GM10266 (cell line): Measurements from ENCODE around the gene SLC5A11.

Source experiments
- DNase-seq: peaks from one replicate; pipeline ENCODE4 v3.0.0; 2012; ENCODE audit errors: extremely low spot score
- TF ChIP-seq, protein P1 (sequence below): IDR thresholded peaks from 2 replicates; pipeline ENCODE4 v1.5.1; 2012; ENCODE audit warnings: mild to moderate bottlenecking, low read depth; ENCODE audit not compliant: control insufficient read depth, insufficient read depth; ENCODE audit errors: missing control alignments

The SLC5A11 gene

GRCh38 chr16:24815021-24815420 lies 30.7 kb upstream of the SLC5A11 start:
- no peak for DNase-seq
- TF ChIP-seq, protein P1, sequence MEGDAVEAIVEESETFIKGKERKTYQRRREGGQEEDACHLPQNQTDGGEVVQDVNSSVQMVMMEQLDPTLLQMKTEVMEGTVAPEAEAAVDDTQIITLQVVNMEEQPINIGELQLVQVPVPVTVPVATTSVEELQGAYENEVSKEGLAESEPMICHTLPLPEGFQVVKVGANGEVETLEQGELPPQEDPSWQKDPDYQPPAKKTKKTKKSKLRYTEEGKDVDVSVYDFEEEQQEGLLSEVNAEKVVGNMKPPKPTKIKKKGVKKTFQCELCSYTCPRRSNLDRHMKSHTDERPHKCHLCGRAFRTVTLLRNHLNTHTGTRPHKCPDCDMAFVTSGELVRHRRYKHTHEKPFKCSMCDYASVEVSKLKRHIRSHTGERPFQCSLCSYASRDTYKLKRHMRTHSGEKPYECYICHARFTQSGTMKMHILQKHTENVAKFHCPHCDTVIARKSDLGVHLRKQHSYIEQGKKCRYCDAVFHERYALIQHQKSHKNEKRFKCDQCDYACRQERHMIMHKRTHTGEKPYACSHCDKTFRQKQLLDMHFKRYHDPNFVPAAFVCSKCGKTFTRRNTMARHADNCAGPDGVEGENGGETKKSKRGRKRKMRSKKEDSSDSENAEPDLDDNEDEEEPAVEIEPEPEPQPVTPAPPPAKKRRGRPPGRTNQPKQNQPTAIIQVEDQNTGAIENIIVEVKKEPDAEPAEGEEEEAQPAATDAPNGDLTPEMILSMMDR, result no peak

- no peak for DNase-seq
- TF ChIP-seq, protein P1, result no peak
Measured at GRCh38 chr16:24816688-24817087, 29.1 kb upstream of the SLC5A11 start.

GRCh38 chr16:24819462-24820040 lies 26.2 kb upstream of the SLC5A11 start:
- TF ChIP-seq, protein P1, result no peak
- no peak for DNase-seq

GRCh38 chr16:24820522-24820921 lies 25.2 kb upstream of the SLC5A11 start:
- TF ChIP-seq, protein P1, result no peak

GRCh38 chr16:24821129-24821528 lies 24.6 kb upstream of the SLC5A11 start:
- TF ChIP-seq, protein P1, result no peak
- DNase-seq, result no peak

More at GRCh38 chr16:24820522-24820921, 25.2 kb upstream of the SLC5A11 start:
- DNase-seq, result no peak

DNA sequence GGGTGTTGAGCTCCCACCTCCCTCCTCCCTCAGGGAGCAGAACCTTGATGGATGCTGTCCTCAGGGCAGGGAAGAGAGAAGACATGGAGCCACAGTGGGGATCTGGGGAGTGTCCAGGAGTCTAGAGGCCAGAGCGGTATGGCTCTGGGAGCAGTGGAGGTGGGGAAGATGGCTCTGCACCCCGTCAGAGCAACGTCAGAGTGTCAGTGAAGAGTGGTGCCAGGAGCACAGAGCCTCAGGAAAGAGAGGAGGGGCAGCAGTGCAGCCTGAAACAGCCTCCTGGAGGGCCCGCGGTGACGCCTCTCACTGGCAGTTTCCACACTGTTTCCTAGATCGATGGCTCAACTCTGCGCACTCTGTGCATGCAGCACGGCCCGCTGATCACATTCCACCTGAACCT lies 23.2 kb upstream of the SLC5A11 start:
- TF ChIP-seq, protein P1, result no peak
- DNase-seq, result no peak

DNA sequence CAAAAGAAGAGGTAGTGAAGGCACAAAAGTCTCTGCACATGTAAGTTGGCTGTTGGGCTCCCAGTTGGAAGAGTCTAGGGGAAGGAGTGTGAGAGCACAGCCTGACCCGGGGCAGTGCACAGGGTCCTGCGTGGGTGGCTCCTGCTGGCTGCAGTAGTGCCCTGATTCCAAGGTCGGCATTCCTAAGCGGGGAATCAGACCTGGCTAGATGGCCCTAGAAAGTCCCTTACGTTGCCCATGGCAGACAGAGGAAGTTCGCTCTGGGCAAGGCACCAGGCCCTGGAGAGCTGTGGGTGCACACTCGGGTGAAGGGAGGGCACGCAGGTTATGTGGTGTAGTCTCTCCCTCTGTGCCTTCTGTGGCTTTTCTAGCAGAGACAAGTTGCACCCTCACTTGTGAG lies 22.8 kb upstream of the SLC5A11 start:
- no peak for DNase-seq
- TF ChIP-seq, protein P1, result no peak
